RWPE2 (cell line): ENCODE data around the gene B3GLCT.
"Not testable (repeated sequence)": the region's sequence is repeated elsewhere in the genome, so short reads cannot be mapped to it uniquely, and the experiment has no call there.

Source experiments
- ATAC-seq: fragments of 200-7000 bp; cut with Tn5 transposase; 3 replicates; pipeline ENCODE4 v1.9.1; 2021; ENCODE audit warnings: low read depth
- DNase-seq: peaks from one replicate; pipeline ENCODE4 v3.0.0-alpha.2; 2020; ENCODE audit warnings: low spot score
- H3K27ac ChIP-seq: fragments of 450-650 bp; 2 replicates; pipeline ENCODE4 v1.5.1; 2017; ENCODE audit warnings: mild to moderate bottlenecking; ENCODE audit not compliant: poor library complexity, severe bottlenecking
- H3K27me3 ChIP-seq: fragments of 250-450 bp; sonication (Bioruptor Pico); 2 replicates; pipeline ENCODE4 v1.5.1; 2021; ENCODE audit warnings: mild to moderate bottlenecking, moderate library complexity; ENCODE audit not compliant: insufficient read depth, poor library complexity, severe bottlenecking
- H3K36me3 ChIP-seq: fragments of 250-450 bp; sonication (Bioruptor Pico); 2 replicates; pipeline ENCODE4 v1.5.1; 2020; ENCODE audit warnings: low read depth, mild to moderate bottlenecking, moderate library complexity
- H3K4me1 ChIP-seq: fragments of 250-450 bp; sonication (Bioruptor Pico); 2 replicates; pipeline ENCODE4 v1.5.1; 2021; ENCODE audit warnings: mild to moderate bottlenecking, moderate library complexity; ENCODE audit not compliant: insufficient read depth, poor library complexity, severe bottlenecking
- H3K4me3 ChIP-seq: fragments of 250-450 bp; sonication (Bioruptor Pico); 2 replicates; pipeline ENCODE4 v1.5.1; 2021; ENCODE audit warnings: mild to moderate bottlenecking, moderate library complexity; ENCODE audit not compliant: severe bottlenecking
- H3K9me3 ChIP-seq: fragments of 250-450 bp; sonication (Bioruptor Pico); 2 replicates; pipeline ENCODE4 v1.5.1; 2021; ENCODE audit warnings: mild to moderate bottlenecking, moderate library complexity; ENCODE audit not compliant: severe bottlenecking
- CTCF ChIP-seq: fragments of 450-650 bp; IDR thresholded peaks from one replicate; pipeline ENCODE4 v1.5.1; 2017; ENCODE audit warnings: mild to moderate bottlenecking, moderate library complexity; ENCODE audit not compliant: poor library complexity, severe bottlenecking

B3GLCT gene

GRCh38 chr13:31172535-31172934 is 27.2 kb upstream of the B3GLCT start:
- no peak for TF ChIP-seq CTCF
- Histone ChIP-seq H3K4me3 (no peak overlapping the region), H3K4me1 (peaks cover 18% of the 10 kb centered on the region), H3K27me3 (no peaks in the 10 kb centered on the region), H3K9me3 (no peaks in the 10 kb centered on the region), H3K27ac (peak overlapping the region; percentile 81), H3K36me3 (no peaks in the 10 kb centered on the region)
- DNase-seq (no peak), ATAC-seq (peak; percentile 85)

DNA sequence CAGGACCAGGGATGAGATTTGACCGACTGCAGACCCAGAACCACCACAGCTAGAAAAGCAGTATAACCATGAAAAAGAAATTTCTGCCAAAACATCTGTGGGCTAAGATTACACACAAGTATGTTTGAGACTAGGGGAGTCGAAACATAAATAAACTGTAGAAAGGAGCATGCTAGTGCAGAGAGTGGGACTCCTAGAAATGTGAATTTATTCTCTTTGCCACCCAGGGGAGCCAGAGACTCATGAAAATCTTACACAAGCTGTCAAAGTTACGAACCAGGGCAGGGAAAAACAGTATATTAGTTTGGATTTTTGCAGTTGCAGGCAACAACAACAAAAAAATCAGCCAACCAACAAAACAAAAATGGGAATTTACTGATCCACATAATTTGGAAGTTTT is 25.8 kb upstream of the B3GLCT start:
- Histone ChIP-seq H3K27ac (no peak overlapping the region), H3K9me3 (no peaks in the 10 kb centered on the region), H3K27me3 (no peaks in the 10 kb centered on the region), H3K4me1 (peaks cover 18% of the 10 kb centered on the region), H3K36me3 (no peaks in the 10 kb centered on the region), H3K4me3 (no peak overlapping the region)
- ATAC-seq (no peak), DNase-seq (no peak)
- TF ChIP-seq CTCF = no peak

GRCh38 chr13:31175847-31176532 is 23.8 kb upstream of the B3GLCT start:
- Histone ChIP-seq H3K27me3 (no peaks in the 10 kb centered on the region), H3K27ac (no peak overlapping the region), H3K36me3 (no peaks in the 10 kb centered on the region), H3K9me3 (no peaks in the 10 kb centered on the region), H3K4me3 (no peak overlapping the region), H3K4me1 (peaks cover 18% of the 10 kb centered on the region)
- ATAC-seq (no peak), DNase-seq (no peak)
- TF ChIP-seq CTCF = no peak

GRCh38 chr13:31177813-31178495 is 21.8 kb upstream of the B3GLCT start:
- not testable (repeated sequence) for H3K27ac ChIP-seq, DNase-seq, H3K36me3 ChIP-seq, H3K4me1 ChIP-seq, H3K4me3 ChIP-seq, ATAC-seq, H3K27me3 ChIP-seq, H3K9me3 ChIP-seq

- DNase-seq = no peak
- Histone ChIP-seq H3K36me3 (no peaks in the 10 kb centered on the region), H3K27me3 (no peaks in the 10 kb centered on the region), H3K27ac (no peak overlapping the region), H3K4me3 (no peak overlapping the region), H3K4me1 (no peaks in the 10 kb centered on the region), H3K9me3 (no peaks in the 10 kb centered on the region)
- TF ChIP-seq CTCF = no peak
- ATAC-seq = no peak
Observed at GRCh38 chr13:31179241-31179640, 20.5 kb upstream of the B3GLCT start.
